ENCODE results near the gene RYR2. TPM values are rescaled to one million over a fixed set of nuclear protein-coding genes. Genes with fewer than 3 reads are reported as not detected.

Gene RYR2
- total and polyA plus RNA-seq, 12 donors, result 43.1 to 1,252 (median 872) TPM

DNA sequence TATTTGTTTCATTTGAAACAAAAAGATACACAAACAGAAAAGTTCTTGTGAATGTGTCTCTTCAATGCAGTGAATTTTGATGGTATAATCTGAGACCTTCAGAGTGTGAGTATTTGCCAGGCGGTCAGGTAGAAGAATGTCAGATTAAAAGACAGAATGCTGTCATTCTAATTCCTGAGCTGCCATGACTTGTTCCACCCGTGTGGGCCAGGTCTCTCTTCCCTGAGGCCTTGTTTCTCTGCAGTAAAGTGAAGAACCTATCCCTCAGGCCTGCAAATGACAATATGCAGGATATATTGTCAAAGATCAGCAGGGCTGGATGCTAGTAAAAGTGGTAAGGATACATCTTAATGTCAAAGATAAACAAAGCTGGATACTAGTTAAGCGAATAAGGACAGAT lies 737.4 kb downstream of the RYR2 start:
- Histone ChIP-seq H3K4me3 (no peak overlapping the region), H3K27ac (peak overlapping the region in 1 of 10 donors; percentile 13), H3K9me3 (no peaks in the 10 kb centered on the region), H3K27me3 (no peaks in the 10 kb centered on the region), H3K4me1 (peaks cover 0 to 53% (median 0%) of the 10 kb centered on the region in 9 donors), H3K36me3 (peaks cover 0 to 61% (median 3%) of the 10 kb centered on the region in 9 donors)
- ATAC-seq, result no peak
- TF ChIP-seq, protein P1, sequence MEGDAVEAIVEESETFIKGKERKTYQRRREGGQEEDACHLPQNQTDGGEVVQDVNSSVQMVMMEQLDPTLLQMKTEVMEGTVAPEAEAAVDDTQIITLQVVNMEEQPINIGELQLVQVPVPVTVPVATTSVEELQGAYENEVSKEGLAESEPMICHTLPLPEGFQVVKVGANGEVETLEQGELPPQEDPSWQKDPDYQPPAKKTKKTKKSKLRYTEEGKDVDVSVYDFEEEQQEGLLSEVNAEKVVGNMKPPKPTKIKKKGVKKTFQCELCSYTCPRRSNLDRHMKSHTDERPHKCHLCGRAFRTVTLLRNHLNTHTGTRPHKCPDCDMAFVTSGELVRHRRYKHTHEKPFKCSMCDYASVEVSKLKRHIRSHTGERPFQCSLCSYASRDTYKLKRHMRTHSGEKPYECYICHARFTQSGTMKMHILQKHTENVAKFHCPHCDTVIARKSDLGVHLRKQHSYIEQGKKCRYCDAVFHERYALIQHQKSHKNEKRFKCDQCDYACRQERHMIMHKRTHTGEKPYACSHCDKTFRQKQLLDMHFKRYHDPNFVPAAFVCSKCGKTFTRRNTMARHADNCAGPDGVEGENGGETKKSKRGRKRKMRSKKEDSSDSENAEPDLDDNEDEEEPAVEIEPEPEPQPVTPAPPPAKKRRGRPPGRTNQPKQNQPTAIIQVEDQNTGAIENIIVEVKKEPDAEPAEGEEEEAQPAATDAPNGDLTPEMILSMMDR (IDR thresholded peaks at IDR 0.05), result no peak
- 64 to 65% methylated on average over 3 of the region's 3 CpGs for WGBS, 2 donors
- no peak for DNase-seq
- intact Hi-C loops (cut with DNase I), result no loop called here

DNA sequence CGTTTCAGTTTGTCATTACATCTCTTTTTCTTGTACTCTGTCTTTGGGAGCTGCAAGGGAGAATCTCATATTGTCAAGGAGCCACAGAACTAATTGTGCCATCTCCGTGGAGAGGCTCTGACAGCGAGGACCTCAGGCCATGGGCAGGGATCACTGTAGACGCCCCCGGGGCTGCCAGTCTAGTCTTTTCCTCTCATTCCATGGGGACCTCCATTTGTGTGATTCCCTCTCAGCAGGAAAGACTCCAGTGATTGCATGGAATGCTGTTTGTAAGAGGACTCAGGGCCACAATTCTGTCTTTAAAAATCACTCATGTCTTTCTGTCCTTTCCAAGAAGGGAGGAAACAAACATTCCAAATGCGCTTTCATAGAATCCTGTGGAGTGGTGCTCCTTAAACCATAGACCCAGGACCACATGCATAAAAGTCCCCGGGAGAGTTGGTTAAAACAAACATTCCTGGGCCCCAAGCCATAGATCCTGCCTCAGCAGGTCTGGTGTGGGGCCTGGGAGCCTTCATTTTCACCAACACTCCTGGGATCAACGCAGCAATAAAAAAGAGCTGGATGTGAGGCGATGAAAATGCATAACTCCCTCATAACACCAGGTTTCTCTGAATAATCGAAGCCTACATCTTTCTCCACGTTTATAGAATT lies 744.2 kb downstream of the RYR2 start:
- 69 to 71% methylated on average over 11 of the region's 11 CpGs for WGBS, 2 donors
- intact Hi-C loops (cut with DNase I), result no loop called here
- DNase-seq, result no peak
- TF ChIP-seq, protein P1 (IDR thresholded peaks at IDR 0.05), result no peak
- Histone ChIP-seq H3K4me1 (peaks cover 0 to 47% (median 6%) of the 10 kb centered on the region in 9 donors), H3K36me3 (peaks cover 0 to 87% (median 6%) of the 10 kb centered on the region in 9 donors), H3K4me3 (no peak overlapping the region), H3K27ac (peak overlapping the region in 1 of 10 donors; percentile 1), H3K9me3 (no peaks in the 10 kb centered on the region), H3K27me3 (no peaks in the 10 kb centered on the region)
- peak in 2 of 8 donors; percentile 18 to 27 for ATAC-seq

- Histone ChIP-seq H3K36me3 (peaks cover 0 to 77% (median 6%) of the 10 kb centered on the region in 9 donors), H3K27me3 (no peaks in the 10 kb centered on the region), H3K4me3 (no peak overlapping the region), H3K4me1 (peaks cover 0 to 52% (median 6%) of the 10 kb centered on the region in 9 donors), H3K9me3 (no peaks in the 10 kb centered on the region), H3K27ac (no peak overlapping the region)
- intact Hi-C loops (cut with DNase I), result no loop called here
- DNase-seq (no peak), ATAC-seq (no peak)
- 59 to 77% methylated on average over 3 of the region's 3 CpGs for WGBS, 2 donors
- TF ChIP-seq, protein P1 (IDR thresholded peaks at IDR 0.05), result no peak
Observed at GRCh38 chr1:237788069-237788468, 746.1 kb downstream of the RYR2 start.

GRCh38 chr1:237789619-237790018 lies 747.6 kb downstream of the RYR2 start:
- Histone ChIP-seq H3K4me1 (peaks cover 0 to 52% (median 6%) of the 10 kb centered on the region in 9 donors), H3K27me3 (no peaks in the 10 kb centered on the region), H3K36me3 (peaks cover 0 to 80% (median 1%) of the 10 kb centered on the region in 9 donors), H3K27ac (no peak overlapping the region), H3K9me3 (no peaks in the 10 kb centered on the region), H3K4me3 (no peak overlapping the region)
- 39% methylated on average over 5 of the region's 5 CpGs for WGBS, 2 donors
- intact Hi-C loops (cut with DNase I), result no loop called here
- no peak for DNase-seq
- TF ChIP-seq, protein P1 (IDR thresholded peaks at IDR 0.05), result no peak
- peak in 5 of 8 donors; percentile 29 to 50 (median 43) for ATAC-seq
